Liver (tissue), 3 donors: Measurements from ENCODE around the gene RIT1.

ENCODE experiments used
- ATF3 ChIP-seq: IDR thresholded peaks from 2 replicates; pipeline ENCODE4 v1.6.1; 2016; ENCODE audit warnings: antibody characterized with exemption
- CTCF ChIP-seq: fragments of 150-350 bp; IDR thresholded peaks from 2 replicates; pipeline ENCODE4 v1.5.1; 2017; ENCODE audit warnings: improper control_type of control experiment, low read depth, low read length; ENCODE audit not compliant: missing input control
- EGR1 ChIP-seq, 2 donors: IDR thresholded peaks; 2 replicates each; pipeline ENCODE4 v1.6.1; 2016 to 2018; ENCODE audit warnings: antibody characterized with exemption in 2 of 2, low read depth in 2 of 2
- FOXA2 ChIP-seq: IDR thresholded peaks from 2 replicates; pipeline ENCODE4 v1.6.1; 2016; ENCODE audit warnings: antibody characterized with exemption
- HNF4G ChIP-seq: IDR thresholded peaks from 2 replicates; pipeline ENCODE4 v1.6.1; 2016; ENCODE audit warnings: antibody characterized with exemption
- JUND ChIP-seq, 2 donors: IDR thresholded peaks; 2 replicates each; pipeline ENCODE4 v1.6.1; 2016; ENCODE audit warnings: antibody characterized with exemption in 2 of 2
- MAX ChIP-seq: IDR thresholded peaks from 2 replicates; pipeline ENCODE4 v1.6.1; 2016; ENCODE audit warnings: antibody characterized with exemption
- RAD21 ChIP-seq, 2 donors: IDR thresholded peaks; 2 replicates each; pipeline ENCODE4 v1.6.1; 2016; ENCODE audit warnings: antibody characterized with exemption in 2 of 2, mild to moderate bottlenecking in 2 of 2
- REST ChIP-seq: IDR thresholded peaks from 2 replicates; pipeline ENCODE4 v1.6.1; 2016; ENCODE audit warnings: antibody characterized with exemption, mild to moderate bottlenecking
- RXRA ChIP-seq, 2 donors: IDR thresholded peaks; 2 replicates each; pipeline ENCODE4 v1.6.1; 2017 to 2018; ENCODE audit warnings: antibody characterized with exemption in 2 of 2, mild to moderate bottlenecking in 1 of 2
- YY1 ChIP-seq: IDR thresholded peaks from 2 replicates; pipeline ENCODE4 v1.6.1; 2016; ENCODE audit warnings: antibody characterized with exemption, mild to moderate bottlenecking
- donor health status: healthy.
- donor health status: healthy.

- TF ChIP-seq CTCF, result no peak
- TF ChIP-seq RXRA (IDR thresholded peaks at IDR 0.05), result no peak
- no peak for TF ChIP-seq RAD21 (IDR thresholded peaks at IDR 0.05)
- no peak for TF ChIP-seq REST
- TF ChIP-seq JUND (IDR thresholded peaks at IDR 0.05), result no peak
- TF ChIP-seq ATF3, result no peak
- no peak for TF ChIP-seq MAX
- TF ChIP-seq YY1, result no peak
- no peak for TF ChIP-seq HNF4G
- TF ChIP-seq EGR1 (IDR thresholded peaks at IDR 0.05; ENCODE audit: low read depth in 2 of 2), result no peak
- no peak for TF ChIP-seq FOXA2
Measured at GRCh38 chr1:155932487-155932886, 21.3 kb upstream of the RIT1 start.
